Embryonic facial prominence (tissue), 1 donor: ENCODE results near the gene KRTAP10-6.
"Not testable (repeated sequence)": the region's sequence is repeated elsewhere in the genome, so short reads cannot be mapped to it uniquely, and the experiment has no call there.

ENCODE experiments used
- DNase-seq: peaks from one replicate; pipeline ENCODE4 v3.0.0-alpha.2; 2016; ENCODE audit errors: extremely low spot score

The KRTAP10-6 gene

DNA sequence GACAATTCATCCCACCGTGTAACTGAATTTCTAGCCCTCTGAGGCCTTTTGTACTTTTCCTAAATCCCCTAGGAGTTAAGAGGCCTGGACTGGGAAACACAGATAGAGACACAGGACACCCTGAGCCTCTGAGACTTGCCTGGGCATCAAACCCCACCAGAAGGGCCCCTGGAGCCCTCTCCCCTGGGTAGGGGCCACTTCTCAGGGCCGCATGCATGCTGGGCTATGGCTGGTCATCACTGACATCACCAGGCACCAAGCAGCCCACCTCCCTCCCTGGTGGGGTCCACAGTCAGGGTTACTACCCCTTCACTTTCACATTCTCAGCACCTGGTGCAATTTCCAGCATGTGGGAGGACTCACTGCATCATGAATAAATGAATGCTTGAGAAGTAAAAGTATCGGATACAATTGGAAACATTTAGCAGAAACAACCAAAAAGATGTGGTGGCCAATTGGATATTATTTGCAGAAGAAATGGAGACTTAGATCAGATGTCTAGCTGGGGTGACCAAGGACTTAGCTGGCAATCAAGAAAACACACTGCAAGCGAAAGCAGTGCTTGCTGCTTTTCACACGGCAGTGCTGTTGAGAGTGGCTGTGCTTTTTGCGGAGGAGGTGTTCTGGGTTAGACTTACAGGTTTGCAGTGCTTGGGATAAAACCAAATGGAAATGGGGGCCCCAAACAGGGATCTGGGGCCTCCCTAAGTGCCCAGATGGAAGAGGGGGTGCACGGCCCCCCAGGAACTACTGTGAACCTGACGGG is 7.1 kb upstream of the KRTAP10-6 start:
- no peak for DNase-seq

DNA sequence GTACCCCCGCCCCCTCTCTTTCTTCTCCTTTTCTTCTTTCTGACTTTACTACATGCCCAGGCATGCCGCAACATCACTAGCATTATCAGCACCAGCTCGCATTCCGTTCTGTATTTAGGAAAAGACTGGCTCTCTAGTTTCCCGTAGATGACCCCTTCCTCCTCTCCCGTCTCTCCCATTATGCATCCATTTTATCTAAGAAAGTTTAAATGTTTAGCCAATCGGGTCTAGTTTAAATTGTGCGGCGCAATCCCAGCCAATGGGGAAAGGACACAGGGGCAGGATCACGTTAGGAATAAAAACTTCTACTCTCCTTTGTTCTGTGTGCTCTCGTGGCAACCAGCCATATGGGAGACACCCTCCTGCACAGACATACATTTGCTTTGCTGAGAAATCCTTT is 5.8 kb upstream of the KRTAP10-6 start:
- no peak for DNase-seq

DNA sequence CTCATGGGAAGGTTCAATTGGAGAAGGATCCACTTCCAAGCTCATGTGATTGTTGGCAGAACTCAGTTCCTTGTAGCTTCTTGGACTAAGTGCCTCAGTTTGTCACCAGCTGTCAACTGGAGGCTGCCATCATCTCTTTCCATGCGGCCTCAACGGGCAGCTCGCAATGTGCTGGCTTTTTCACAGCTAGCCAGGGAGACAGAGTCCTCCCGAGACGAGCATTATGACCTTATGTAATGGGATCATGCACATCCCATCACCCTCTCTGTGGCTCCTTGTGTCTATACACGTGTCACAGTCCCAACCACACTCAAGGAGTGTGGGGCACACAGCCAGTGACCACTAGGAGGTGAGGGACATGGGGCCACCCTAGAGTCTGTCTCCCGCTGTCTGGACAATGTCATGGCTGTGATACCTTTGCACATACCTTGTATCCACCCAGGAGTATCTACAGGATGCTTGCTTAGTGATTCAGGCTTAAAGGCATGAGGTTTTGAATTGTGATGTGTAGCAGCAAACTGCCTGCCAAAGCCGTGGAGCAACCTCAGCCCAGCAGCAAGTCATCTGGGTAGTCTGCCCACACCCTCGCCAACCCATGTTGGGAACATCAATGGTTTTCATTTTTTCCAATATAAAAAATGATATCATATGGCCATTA is 3.9 kb upstream of the KRTAP10-6 start:
- DNase-seq, result no peak

DNA sequence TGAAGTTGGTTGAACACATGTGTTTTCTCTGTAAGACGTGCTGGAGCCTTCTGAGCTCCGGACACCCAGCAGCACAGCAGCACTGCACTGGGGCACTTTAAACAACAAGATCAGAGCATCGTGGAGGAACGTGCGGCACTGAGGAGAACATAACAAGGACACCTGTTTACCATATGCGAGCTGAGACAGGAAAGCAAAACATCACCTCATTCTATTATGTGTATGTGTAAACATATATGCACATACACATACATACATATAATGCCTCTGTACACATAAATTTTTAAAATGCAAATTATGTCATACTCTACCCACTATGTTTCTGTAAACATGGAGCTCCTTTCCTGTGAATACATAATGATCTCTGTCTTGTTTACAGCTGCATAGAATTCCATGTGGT is 3.2 kb upstream of the KRTAP10-6 start:
- no peak for DNase-seq

DNA sequence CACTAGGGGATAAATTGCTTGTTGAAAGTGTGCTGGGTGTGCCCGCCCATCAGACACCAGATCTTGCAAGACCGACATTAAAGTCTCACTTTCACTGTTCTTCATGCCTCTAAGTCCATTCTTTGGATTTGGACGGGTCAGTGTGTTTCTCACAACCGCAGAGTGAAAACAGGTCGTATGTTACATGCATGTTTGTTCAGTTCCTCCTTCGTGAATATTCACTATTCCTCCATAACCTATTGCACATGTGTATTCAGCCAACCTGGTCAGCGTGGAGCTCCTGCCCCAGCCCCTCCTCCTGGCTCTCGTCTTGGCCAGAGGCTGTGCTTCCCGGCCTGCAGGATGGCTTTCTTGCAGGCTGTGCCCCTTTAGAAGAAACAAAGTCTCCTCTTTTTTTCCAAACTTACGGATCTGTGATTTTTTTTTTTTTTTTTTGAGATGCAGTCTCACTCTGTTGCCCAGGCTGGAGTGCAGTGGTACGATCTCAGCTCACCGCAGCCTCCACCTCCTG is 2.2 kb upstream of the KRTAP10-6 start:
- no peak for DNase-seq

DNA sequence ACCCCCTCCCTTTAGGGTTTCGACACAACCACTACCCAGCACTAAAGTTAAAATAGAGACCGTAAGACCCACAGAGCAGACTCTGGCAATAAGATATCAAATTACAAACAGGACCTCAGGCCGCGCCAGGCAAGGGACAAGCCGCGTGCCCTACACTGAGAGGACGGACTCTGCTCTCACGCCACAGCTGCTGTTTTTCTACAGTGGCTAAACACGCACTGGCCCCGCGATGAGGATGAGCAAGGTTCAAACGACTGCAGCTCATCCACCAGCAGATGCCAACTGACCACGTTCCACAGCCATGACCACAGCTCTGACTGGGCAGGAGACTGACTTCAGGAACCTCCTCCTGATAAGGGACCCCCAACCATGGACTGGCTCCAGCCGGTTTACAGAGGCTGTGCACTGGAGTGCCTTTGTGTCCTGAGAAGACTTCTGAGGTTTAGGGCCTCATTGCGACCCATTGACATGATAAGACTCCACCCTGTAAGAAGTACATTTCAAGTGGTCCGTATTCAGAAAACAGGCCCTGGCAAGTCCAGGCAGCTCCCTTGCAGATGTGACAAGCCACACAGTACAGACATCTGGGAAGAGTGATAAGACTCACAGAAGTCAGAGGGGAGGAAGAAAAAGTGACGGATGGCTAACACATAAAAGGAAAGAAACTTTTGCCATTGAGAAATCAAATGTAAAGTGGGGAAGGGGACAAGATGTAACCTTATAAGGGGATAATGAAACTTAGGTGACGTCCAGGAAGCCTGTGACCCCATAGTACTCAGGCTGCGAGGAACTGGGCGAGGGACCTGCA is 1.5 kb upstream of the KRTAP10-6 start:
- no peak for DNase-seq

DNA sequence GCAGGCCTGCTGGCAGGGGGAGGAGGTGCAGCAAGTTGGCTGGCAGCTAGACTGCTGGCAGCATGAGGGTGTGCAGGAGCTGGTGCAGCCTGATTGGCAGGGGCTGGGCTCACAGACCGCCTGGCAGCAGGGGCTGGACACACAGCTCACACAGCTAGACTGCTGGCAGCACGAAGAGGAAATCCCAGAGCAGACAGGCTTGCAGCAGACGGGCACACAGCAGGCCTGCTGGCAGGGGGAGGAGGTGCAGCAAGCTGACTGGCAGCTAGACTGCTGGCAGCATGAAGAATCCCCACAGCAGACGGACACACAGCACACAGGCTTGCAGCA is 539 bp downstream of the KRTAP10-6 start:
- DNase-seq, result not testable (repeated sequence)

DNA sequence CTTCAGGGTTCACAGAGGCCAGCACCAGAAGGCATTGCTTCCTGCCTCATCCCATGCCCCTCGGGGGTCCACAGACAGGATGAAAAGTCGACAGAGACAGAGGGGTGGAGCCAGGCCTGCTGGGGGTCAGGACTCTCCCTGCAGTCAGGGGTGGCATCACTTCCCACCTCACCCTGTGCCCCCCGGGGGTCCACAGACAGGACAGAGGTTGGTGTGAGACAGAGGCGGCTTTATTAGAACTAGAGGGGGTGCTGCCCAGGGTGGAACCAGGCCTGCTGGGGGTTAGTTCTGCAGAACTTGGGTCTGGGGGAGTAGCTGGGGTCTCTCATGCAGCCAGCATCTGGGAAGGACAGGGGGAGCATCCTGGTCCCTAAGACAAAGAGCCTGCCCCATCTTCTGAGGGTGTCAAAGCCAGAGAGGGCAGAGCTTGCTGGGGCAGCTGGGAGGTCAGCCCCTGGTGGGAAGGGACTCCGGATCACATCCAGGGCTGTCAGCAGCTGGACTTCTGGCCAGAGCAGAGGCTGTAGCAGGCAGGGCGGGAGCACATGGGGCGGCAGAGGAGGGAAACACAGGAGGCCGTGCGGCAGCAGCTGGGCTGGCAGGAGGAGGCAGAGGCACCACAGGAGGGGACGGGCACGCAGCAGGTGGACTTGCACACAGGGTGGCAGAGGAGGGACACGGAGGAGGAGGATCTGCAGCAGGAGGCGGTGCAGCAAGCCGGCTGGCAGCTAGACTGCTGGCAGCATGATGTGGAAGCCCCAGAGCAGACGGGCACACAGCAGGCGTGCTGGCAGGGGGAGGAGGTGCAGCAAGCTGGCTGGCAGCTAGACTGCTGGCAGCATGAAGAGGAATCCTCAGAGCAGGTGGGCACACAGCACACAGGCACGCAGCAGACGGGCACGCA is 1.2 kb downstream of the KRTAP10-6 start:
- not testable (repeated sequence) for DNase-seq

DNA sequence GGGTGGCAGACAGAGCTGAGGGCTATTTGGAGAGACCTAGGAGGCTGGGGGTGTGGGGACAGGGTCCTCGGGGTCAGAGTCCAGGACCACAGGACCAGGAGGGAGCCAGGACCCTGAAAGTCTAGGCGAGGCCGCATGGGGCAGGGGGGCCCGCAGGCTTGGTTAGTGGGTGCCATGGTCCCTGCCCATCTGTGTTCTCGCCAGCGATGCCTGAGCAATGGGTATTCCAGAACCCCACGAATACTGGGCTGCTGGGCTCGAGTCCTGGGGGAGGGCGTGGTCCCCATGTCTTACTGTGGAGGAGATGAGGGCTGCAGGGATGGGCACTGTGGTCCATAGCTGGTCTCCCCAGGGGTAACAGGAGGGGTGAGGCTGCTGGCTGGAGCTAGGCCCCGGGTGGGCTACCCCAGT is 2.0 kb downstream of the KRTAP10-6 start:
- DNase-seq, result no peak

DNA sequence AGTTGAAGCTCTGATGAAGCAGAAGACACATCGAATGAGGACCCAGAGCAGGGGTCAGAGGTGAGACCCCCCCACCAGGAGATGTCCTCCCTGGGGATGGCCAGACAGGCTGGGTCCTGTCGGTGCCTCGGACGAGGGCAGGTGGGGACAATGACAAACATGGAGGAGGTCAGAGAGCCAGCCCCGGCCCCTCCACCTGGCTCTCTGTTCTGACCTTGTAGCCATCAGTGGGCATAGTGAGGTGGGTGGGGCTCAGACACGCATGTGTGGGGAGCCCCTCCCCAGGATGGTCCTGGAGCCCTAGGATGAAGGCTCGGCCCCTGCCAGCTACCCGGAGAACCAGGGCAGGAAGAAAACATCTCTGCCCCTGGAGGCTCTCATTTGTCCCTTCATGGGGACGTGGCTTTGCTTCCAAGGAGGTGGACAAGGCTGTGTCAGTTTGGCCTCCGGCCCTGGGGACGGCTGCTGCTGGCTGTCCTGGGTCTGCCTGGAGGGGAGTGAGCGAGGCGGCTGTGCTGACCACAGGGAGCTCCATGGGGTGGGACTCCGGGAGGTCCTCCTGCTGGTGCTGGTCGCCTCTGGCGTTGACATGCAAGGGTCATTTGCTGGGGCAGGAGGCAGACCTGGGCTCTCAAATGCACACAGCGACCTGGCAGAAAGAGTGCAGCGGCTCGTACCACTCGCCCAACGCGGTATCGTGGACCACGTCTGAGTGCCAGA is 2.6 kb downstream of the KRTAP10-6 start:
- DNase-seq, result no peak

DNA sequence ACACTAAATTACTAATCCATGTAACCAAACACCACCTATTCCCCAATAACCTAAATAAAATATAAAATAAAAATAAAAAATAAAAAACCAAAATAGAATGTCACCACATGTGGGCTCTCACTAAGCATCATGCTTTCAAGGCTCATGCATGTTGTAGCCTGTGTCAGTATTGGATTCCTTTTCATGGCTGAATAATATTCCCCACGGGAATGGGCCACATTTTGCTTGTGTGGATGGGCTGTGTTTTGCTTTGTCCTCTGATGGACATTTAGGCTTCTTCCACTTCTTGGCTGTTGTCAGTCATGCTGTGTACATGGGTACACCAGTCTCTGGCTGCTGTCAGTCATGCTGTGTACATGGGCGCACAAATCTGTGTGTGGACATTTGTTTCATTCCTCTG is 3.2 kb downstream of the KRTAP10-6 start:
- DNase-seq, result no peak

DNA sequence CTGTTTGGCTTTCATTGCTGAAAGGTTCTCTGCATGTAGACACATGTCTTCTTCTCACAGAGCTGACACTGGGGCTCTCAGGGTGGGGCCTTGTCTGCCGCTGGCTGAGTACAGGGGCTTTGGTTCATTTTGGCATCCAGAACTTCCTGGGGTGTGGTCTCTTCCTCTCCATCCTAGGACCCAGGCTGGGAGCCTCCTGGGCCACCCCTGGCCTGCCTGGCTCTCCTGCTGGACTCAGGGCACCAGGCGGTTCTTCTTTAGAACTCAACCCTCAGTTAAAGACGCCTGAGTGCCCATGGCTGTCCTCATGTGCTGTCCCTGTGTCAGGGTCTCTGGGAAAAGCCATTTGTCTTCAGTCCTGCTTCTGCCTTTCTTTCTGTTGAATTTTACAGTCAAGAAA is 6.4 kb downstream of the KRTAP10-6 start:
- no peak for DNase-seq

DNA sequence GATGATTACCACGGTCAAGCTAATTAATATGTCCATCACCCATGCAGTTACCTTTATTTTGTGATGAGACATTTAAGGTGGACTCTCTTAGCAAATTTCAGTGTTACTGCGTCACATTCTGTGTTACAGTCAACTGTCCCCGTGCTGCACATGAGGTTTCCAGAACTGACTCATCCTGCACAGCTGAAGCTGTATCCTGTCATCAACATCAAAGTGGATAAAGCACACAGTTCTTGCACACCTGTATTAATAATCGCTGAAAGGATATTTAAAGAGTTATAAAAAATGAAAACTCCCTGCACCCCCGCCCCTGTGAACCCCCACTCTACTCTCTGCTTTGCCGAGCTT is 8.5 kb downstream of the KRTAP10-6 start:
- no peak for DNase-seq

DNA sequence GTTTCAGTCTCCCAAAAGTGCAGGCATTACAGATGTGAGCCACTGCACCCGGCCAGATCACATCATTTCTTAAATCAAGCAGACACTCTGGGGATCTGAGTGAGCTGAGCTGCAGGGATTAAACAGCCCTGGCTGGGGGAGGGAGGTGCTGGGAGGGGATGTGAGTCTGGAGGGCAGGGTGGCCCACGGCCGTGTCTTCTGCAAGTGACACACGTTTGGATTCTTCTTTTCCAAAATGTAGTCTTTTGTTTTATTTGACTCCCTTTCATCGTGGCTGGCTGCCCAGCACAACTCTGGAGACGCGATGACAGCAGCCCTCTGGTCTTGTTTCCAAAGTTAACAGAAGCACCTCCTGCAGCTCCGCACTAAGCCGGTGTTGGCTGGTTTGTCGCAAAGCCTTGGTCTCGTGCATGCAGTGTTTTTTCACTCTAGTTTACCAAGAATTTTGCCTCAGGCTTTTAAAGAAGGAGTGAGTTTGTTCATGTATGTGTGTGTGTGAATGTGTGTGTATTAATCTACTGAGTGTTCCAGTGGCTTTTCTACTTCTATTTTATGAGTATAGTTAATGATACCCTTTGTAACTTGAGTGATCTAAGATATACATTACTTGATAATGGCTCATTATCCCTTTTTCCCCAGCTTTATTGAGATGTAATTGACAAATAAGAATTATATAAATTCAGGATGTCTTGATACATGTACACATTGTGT is 9.1 kb downstream of the KRTAP10-6 start:
- peak; percentile 36 for DNase-seq

DNA sequence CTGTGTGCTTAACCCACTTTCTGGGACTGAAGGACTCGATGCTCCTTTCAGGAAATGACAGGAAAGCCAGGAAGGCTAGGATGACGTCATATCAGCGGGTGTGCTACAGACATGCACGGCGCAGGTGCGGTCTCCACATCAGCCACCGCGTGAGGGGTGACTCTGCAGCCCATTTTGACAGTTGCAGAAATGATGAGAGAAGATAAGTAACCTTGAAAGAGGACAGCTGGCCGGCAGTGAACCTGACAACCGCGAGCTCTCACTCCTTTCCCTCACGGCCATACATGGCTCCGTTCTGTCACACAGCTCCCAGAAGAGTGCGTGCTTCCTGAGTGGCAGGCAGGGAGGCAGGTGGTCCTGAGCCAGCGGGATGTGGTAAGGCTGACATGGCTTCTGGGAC is 10.2 kb downstream of the KRTAP10-6 start:
- no peak for DNase-seq

DNA sequence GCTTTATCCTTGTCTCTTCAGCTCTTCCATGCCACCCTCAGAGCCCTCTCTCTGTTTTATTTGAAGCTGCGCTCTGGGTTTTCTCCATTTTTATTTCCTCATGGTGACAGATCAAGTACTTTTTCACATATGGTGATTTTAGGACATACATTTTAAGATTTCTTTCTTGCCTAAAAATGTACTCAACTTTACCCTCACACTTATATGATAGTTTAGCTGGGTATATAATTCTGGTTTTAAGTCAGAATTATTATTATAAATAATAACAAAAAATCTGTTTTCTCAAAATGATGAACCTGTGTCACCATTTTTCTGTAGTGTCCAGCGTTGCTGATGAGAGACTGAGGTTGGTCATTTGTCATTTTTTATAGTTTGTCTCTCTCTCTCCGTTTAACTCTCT is 11.1 kb downstream of the KRTAP10-6 start:
- no peak for DNase-seq

DNA sequence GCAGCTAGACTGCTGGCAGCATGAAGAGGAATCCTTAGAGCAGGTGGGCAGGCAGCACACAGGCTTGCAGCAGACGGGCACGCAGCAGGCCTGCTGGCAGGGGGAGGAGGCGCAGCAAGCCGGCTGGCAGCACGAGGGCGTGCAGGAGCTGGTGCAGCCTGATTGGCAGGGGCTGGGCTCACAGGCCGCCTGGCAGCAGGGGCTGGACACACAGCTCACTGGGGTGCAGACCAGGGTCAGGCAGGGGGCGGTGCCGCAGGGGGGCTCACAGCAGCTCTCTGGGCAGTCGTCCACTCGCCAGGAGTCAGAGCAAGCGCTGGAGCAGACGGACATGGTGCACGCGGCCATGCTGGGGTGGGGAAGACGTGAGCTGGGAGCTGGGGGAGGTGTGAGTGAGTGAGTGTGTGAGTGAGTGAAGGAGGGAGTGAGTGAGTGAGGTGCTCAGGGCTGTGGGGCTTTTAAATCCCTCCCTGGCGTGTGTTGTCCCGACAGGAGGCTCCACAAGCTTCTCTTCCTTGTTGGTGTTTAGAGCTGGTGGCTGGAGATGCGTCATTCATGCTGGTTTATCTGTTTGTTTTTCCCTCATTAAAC is 12.0 kb downstream of the KRTAP10-6 start, which contains the start of gene KRTAP10-5:
TSS of gene KRTAP10-5 (minus strand) at position 374 of the 591 bp plus-strand sequence. CDS start at position 348, 26 bp downstream.
- DNase-seq, result not testable (repeated sequence)

DNA sequence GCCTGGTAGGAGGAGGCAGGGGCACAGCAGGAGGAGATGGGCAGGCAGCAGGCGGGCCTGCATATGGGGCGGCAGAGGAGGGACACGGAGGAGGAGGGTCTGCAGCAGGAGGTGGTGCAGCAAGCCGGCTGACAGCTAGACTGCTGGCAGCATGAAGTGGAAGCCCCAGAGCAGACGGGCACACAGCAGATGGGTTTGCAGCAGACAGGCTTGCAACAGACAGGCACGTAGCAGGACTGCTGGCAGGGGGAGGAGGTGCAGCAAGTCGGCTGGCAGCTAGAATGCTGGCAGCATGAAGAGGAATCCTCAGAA is 12.5 kb downstream of the KRTAP10-6 start:
- DNase-seq, result no peak

DNA sequence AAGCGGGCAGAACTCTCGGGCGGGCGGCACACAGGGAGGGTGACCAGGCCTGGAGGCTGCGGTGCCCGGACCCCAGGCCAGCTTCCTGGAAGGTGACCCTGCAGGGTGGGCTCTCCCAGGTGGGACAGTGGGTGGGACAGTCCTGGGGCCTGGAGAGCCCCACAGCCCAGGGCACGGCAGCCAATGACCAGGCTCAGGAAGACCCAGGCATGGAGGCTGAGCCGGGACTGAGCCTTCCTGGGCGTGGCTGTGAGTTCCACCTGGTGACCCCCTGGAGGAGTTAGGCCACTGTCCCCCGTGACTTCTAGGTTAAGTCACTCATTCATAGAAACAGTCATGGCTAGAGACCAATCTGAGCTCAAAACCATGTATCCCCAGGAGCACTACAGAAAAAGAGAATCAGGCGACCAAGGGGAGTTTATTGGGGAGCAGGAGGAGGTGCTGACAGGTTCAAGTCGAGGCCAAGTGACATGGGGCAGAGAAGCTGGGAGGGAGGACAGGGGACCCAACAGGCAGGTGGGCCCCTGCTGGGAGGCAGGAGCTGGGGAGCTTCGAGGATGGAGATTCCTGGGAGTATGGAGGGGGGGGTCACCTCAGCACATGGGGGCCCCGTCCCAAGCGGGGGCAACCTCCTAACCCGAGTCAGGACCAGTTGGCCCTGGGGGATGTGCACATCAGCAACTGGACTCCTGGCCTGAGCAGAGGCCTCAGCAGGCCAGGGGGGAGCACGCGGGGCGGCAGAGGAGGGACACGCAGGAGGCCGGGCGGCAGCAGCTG is 13.1 kb downstream of the KRTAP10-6 start:
- no peak for DNase-seq
